HG03066 (cell line): ENCODE measurements around the gene MTRF1L.
A peak's percentile ranks its signal among the peaks of the same experiment; 100 is the strongest.

Experiments
- ATAC-seq: cut with Tn5 transposase; IDR thresholded peaks from one replicate; pipeline ENCODE4 v1.9.1; 2021; ENCODE audit warnings: low read depth; ENCODE audit not compliant: unreplicated experiment

The MTRF1L gene, protein sequence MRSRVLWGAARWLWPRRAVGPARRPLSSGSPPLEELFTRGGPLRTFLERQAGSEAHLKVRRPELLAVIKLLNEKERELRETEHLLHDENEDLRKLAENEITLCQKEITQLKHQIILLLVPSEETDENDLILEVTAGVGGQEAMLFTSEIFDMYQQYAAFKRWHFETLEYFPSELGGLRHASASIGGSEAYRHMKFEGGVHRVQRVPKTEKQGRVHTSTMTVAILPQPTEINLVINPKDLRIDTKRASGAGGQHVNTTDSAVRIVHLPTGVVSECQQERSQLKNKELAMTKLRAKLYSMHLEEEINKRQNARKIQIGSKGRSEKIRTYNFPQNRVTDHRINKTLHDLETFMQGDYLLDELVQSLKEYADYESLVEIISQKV

GRCh38 chr6:153002613-153003365 is at the start of gene MTRF1L:
Gene MTRF1L, minus strand, starts transcription at chr6:153002709. Its CDS starts 24 bp downstream, at chr6:153002685.
- ATAC-seq, result peak; percentile 92

DNA sequence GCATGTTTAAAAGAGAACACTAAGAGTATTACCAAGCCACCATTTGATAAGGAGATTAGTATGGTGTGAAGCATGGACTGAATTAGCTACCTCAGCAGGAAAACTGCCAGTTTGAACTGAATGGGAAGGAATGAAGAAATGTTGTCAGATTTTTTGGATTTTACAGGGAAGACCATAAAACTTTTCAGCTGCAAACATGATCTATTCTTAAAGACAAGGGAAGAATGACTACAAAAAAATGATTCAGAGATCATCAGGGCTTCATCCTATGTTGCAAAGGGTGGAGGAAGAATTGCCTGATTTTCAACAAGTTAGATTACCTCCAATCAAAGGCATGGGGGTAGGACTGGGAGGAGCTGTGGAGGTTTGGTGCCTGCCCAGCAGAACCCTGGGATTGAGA is 49.3 kb upstream of the MTRF1L start:
- no peak for ATAC-seq

DNA sequence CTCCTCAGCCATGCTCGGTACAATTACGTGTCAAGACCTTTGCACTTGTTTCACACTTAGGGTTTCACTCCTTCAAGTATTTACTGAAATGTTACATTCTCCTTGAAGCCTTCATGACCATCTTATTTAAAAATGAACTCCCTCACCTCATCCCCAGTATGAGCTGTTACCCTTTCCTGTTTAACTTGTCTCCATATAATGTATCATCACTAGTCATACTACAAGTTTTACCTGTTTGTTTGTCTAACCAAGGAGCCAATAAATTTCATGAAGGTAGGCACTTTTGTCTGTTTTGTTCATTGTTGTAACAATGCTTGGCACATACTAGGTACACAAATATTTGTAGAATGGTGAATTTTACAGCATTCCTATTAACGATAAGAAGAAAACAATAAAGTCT is 46.1 kb upstream of the MTRF1L start:
- ATAC-seq, result no peak

DNA sequence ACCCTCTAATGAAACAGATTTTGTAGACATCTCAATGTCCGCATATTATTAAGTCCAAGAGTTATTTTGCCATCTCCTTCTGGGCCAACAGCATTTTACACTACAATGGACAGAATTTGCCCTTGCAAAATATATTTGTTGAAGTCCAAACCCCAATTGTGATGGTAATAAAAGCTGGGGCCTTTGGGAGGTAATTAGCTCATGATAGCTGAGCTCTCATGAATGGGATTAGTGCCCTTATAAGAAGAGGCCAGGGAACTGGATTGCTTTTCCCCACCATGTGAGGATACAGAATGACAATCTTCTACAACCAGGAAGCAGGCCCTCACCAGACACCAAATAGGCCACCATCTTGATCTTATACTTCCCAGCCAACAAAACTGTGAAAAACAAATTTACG is 44.9 kb upstream of the MTRF1L start:
- no peak for ATAC-seq

GRCh38 chr6:153045271-153045670 is 42.8 kb upstream of the MTRF1L start:
- ATAC-seq, result no peak

DNA sequence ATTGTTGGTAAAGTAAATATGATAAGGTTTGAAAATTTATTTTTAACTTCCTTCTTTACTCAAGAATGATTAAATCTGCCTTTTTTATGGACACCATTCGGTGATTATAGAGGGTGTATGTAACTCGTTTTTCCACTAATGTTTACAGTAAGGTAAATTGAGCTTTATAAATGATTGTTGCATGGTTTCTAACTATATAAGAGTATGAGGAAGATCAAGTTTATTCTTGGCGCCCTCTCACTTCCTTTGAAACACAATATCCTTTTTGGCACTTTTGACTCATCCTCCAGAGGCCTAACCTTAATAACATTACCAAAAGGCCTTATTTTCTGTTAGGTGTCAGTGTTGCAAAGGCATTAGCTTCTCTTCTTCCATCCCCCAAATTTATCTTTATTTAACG is 41.8 kb upstream of the MTRF1L start:
- ATAC-seq, result no peak

DNA sequence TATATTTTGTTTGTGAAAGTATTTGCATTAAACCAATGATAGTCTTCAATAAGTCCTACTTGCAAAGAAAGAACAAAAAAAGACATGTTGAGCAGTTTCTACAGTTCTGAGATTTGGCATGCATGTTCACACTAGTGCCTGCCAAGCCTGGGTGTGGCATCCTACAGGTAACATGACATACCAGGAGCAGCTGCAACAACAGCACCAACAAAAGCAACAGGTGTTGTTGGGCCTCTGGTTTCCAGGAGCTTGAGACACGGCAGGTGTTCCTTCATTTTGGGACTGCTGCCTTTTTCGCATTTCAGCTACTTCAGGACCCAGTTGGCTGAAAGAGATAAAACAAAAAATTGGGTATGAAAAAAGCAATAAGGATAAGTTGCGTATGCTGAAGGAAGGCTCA is 41.2 kb upstream of the MTRF1L start:
- no peak for ATAC-seq

DNA sequence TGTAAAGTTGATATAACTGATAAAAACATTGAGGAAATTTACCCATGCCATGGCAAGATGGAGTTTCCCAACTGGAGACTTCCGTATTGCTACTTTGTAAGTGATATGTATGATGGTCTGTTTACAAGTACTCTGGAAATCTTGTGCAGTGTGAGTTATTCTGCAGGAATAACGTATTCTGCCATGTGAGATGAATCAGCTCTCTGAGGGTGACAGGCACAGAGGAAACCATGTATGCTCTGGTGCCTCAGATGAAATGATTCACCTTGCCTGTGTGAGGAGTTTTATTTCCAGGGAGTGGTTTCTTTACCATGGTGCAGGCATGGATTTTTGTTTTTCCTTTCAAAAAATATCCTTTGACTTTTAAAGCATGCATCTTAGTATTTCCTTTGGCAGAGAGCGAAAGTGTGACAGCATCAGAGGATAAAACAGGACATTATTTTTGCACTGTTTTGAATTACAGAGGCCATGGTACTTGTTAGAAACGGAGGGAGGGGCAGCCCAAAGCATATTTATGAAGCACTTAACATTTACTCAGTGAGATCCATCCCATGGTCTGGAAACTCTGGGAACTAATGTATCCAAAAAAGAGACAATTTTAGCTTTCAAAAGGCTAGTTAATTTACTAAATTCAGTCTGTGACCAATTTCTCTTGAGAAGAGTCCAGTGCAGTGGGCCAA is 36.0 kb upstream of the MTRF1L start:
- ATAC-seq, result no peak

DNA sequence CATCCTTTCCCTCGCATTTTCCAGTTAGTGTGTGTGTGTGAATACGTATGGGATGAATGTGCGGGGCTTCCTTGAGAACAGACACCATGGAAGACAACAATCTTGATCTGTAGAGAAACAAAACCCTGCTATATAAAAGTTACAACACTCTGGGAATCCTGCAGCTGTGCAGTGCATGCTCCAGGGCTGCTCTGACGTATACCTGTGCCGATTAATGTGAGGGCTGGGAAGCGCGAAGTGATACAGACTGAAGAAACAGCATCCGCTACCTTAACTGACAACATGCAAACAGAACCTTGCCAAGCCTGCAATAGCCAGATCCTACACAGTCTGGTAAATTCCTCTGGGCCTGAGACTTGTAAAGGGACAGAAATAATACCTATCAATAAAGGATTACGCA is 31.6 kb upstream of the MTRF1L start:
- ATAC-seq, result no peak

DNA sequence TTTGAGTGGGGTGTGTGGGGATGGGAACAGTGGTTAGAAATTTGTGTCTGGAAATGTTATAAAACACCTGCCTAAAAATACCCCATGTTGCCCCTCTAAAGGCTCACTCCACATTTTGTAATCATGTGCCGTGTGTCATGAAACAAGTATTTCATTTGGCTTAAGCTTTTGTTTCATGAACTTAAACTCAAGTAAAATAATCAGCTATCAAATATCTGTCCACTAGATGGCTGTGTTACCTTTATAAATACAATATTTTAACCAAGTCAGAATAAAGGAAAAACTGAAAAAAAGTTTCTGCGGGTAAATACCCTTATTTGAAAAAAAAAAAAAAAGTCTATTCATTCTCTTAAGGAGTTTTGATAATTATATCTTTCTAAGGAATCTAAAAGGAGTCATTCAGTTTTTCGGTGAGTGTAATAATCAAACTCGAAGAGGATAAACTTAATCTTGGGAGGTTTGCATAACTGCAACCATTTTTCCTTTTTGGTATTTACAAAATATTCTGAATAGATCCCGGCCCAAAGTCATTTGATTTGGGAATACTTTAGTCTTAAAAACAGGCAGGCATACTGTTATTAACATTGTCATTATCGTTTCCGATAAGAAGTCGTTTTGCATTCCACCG is 29.9 kb upstream of the MTRF1L start:
- ATAC-seq, result no peak

DNA sequence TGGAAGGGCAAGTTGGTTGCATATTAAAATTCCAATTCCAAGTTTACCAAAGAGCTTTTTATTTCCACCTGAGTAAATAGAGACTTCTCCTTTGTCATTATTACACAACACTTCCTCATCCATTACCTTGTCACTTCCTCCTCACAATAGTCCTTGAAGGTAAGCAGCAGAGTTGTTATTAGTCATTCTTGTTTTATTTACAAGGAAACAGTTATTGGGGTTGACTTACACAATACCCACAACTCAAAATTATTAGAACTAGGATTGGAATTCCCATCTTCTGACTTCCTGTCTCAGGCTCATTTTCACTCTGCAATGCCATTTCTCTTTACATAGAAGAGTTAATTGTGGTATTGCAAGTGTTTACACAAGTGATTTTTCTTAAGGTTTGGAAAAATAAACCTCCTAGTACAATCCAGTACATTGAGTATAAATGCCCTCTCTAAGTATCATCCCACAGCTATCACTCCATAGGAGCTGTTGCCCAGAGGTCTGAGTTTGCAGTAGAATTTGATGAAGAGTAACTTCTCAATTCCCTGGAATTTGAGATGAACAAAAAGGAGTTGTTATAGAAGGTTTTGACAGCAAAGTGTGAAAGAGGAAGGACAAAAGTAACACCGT is 28.9 kb upstream of the MTRF1L start:
- no peak for ATAC-seq

GRCh38 chr6:153028963-153029362 is 26.5 kb upstream of the MTRF1L start:
- no peak for ATAC-seq

DNA sequence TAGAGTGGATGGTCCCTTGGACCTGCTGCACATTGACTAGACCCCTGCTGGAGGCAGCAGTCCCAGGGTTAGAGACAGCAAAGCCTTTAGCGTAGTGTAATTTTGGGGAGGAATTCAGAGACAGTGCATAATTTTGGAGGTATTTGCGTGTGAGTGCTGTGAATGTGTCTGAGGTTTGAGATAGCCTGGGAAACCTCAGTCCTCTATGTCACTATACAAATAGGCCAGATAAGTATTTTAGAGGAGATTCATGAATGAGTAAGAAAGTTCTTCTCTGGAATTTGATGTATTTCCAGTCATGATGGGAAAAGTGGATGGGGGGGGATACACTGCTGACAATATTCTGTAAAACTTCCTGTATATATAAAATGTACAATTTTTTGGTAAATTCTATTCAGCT is 25.8 kb upstream of the MTRF1L start:
- no peak for ATAC-seq

DNA sequence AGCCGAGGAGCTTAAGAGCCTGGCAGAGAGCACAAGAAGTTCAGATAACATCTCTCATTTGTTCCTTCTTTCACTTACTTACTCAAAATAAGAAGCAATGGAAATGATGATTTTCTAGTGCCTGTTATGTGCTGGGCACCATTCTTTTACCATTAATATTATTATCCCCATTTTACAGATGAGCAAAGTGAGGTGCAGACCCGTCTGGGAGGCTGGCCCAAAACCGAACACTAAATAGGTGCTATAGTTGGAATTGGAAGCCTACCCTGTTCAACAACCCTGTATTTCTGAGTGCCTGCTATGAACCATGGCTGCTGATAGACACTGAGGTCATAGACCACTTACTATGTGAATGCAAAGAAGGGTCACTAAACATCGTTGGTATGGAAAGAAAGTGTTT is 25.0 kb upstream of the MTRF1L start:
- no peak for ATAC-seq

DNA sequence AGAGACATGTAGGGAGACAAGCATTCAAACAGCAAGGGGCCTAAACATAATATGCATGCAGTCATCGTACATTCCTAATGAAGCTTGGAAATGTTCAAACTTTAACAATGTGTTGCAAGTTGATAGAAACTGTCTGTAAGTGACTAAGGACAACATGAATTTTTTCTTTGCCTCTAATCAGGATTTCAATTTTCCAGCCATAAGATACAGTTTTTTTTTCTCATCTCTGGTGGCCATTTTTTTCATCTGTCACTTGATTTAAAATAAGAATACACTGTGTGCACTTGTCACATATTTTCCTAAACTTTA is 22.2 kb upstream of the MTRF1L start:
- peak; percentile 6 for ATAC-seq

GRCh38 chr6:153023977-153024708 is 21.6 kb upstream of the MTRF1L start:
- ATAC-seq, result peak; percentile 100

- no peak for ATAC-seq
Measured at GRCh38 chr6:153018355-153018754, 15.8 kb upstream of the MTRF1L start.

DNA sequence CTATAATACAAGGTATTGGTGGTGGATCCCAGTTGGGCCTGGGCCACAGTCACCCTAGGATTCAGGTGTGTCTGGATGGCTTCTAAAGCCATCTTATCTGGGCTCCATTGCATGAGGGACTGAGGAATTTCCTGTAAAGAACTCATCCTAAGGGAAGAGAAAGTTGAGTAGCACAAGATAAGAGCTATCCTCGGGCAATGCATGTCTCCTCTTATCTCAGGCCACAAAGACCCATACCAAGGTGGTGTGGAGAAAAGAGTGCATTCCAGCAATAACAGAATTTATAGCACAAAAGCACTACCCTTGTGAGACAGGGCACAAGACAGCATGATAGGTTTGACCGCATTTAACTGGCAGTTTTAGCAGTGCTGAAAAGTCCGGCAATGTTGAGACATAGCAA is 14.3 kb upstream of the MTRF1L start:
- ATAC-seq, result no peak

- ATAC-seq, result no peak
Measured at GRCh38 chr6:153015094-153015640, 12.7 kb upstream of the MTRF1L start.

DNA sequence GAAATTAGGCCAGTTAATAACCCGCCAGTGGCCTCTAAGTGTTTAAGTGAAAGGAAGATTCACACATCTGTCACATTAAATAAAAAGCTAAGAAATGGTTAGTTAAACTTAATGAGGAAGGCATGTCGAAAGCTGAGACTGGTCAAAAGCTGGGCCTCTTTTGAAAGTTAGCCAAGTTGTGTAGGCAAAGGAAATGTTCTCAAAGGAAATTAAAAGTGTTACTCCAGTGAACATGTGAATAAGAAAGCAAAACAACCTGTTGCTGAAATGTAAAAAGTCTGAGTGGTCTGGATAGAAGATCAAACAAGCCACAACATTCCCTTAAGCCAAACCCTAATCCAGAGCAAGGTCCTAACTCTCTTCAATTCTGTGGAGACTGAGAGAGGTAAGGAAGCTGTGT is 10.9 kb upstream of the MTRF1L start:
- ATAC-seq, result no peak
